ENCODE results near the gene TREH.

TREH gene

GRCh38 chr11:118666371-118666770 is 13.1 kb downstream of the TREH start:
- no peaks in the 10 kb centered on the region for H3K9me3 ChIP-seq (ENCODE audit: control insufficient read depth, insufficient read depth, low read length)
- H3K9ac ChIP-seq (ENCODE audit: low read depth, low read length), result no peak overlapping the region
- H3K4me1 ChIP-seq (ENCODE audit: insufficient read depth, low read length), result peaks cover 11% of the 10 kb centered on the region

GRCh38 chr11:118663902-118664301 is 15.5 kb downstream of the TREH start:
- Histone ChIP-seq H3K4me1 (ENCODE audit: insufficient read depth, low read length) (peaks cover 26% of the 10 kb centered on the region), H3K9ac (ENCODE audit: low read depth, low read length) (no peak overlapping the region), H3K36me3 (ENCODE audit: insufficient read depth, low read length) (no peaks in the 10 kb centered on the region), H3K9me3 (ENCODE audit: control insufficient read depth, insufficient read depth, low read length) (no peaks in the 10 kb centered on the region)

More at GRCh38 chr11:118666371-118666770, 13.1 kb downstream of the TREH start:
- no peaks in the 10 kb centered on the region for H3K36me3 ChIP-seq (ENCODE audit: insufficient read depth, low read length)

GRCh38 chr11:118663381-118663780 is 16.1 kb downstream of the TREH start:
- Histone ChIP-seq H3K4me1 (ENCODE audit: insufficient read depth, low read length) (peaks cover 31% of the 10 kb centered on the region), H3K9ac (ENCODE audit: low read depth, low read length) (no peak overlapping the region), H3K9me3 (ENCODE audit: control insufficient read depth, insufficient read depth, low read length) (no peaks in the 10 kb centered on the region), H3K36me3 (ENCODE audit: insufficient read depth, low read length) (no peaks in the 10 kb centered on the region)

- Histone ChIP-seq H3K9me3 (ENCODE audit: control insufficient read depth, insufficient read depth, low read length) (no peaks in the 10 kb centered on the region), H3K36me3 (ENCODE audit: insufficient read depth, low read length) (no peaks in the 10 kb centered on the region), H3K4me1 (ENCODE audit: insufficient read depth, low read length) (peaks cover 31% of the 10 kb centered on the region), H3K9ac (ENCODE audit: low read depth, low read length) (no peak overlapping the region)
Measured at GRCh38 chr11:118662401-118663271, 16.8 kb downstream of the TREH start.

DNA sequence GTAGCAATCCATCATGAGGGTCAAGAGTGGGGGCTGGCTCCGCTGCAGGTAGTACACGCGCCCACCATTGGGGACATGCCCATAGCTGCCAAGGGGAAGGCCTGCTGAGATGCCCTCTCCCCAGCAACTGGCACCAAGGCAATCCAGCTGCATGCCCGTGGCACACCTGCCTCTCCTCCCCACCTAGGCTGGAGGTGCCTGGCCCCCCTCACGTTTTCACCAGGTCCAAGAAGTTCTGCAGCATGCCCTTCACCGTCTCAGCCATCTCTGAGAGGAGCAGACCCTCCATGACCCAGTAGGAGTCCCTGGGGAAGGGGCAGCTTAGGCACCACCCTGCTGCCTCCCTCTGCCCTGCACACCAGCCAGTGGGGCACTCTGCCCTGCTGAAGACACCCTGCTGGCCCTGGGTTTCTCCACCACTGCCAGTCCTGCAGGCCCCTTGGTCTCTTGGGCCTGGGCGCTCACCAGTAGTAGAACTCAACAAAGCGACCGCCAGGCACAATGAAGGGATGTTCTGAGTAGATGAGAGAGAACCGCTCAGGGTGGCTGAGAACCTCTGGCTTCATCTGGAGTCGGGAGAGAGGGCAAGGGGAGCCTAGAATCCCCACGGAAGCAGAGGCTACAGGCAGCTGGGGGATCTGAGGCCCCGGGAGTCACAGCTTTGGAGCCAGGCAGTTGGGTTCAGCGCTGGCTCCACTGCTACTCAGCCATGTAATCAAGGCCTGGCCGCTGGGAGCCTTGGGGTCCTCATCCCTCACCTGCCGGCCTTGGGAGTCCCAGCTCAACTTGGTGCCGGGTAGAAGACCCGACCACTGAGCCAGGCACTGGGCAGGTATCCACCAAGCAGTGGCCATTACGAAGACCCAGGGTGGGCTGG is 17.8 kb downstream of the TREH start:
- H3K36me3 ChIP-seq (ENCODE audit: insufficient read depth, low read length), result no peaks in the 10 kb centered on the region

GRCh38 chr11:118660681-118661424 is 18.6 kb downstream of the TREH start:
- H3K9ac ChIP-seq (ENCODE audit: low read depth, low read length), result no peak overlapping the region
- H3K9me3 ChIP-seq (ENCODE audit: control insufficient read depth, insufficient read depth, low read length), result no peaks in the 10 kb centered on the region
- no peaks in the 10 kb centered on the region for H3K36me3 ChIP-seq (ENCODE audit: insufficient read depth, low read length)
- peaks cover 27% of the 10 kb centered on the region for H3K4me1 ChIP-seq (ENCODE audit: insufficient read depth, low read length)

More for the DNA sequence above, 17.8 kb downstream of the TREH start:
- Histone ChIP-seq H3K9ac (ENCODE audit: low read depth, low read length) (no peak overlapping the region), H3K4me1 (ENCODE audit: insufficient read depth, low read length) (peaks cover 31% of the 10 kb centered on the region), H3K9me3 (ENCODE audit: control insufficient read depth, insufficient read depth, low read length) (no peaks in the 10 kb centered on the region)

- no peaks in the 10 kb centered on the region for H3K36me3 ChIP-seq (ENCODE audit: insufficient read depth, low read length)
- H3K9ac ChIP-seq (ENCODE audit: low read depth, low read length), result peak overlapping the region; percentile 17; the same call in 1 of the 2 replicates
- H3K4me1 ChIP-seq (ENCODE audit: insufficient read depth, low read length), result peaks cover 27% of the 10 kb centered on the region
- no peaks in the 10 kb centered on the region for H3K9me3 ChIP-seq (ENCODE audit: control insufficient read depth, insufficient read depth, low read length)
Measured at GRCh38 chr11:118659953-118660680, 19.3 kb downstream of the TREH start.

GRCh38 chr11:118659314-118659952 is 20.0 kb downstream of the TREH start:
- H3K9me3 ChIP-seq (ENCODE audit: control insufficient read depth, insufficient read depth, low read length), result no peaks in the 10 kb centered on the region
- no peaks in the 10 kb centered on the region for H3K36me3 ChIP-seq (ENCODE audit: insufficient read depth, low read length)
- H3K9ac ChIP-seq (ENCODE audit: low read depth, low read length), result peak overlapping the region; percentile 17; the same call in 1 of the 2 replicates
- H3K4me1 ChIP-seq (ENCODE audit: insufficient read depth, low read length), result peaks cover 27% of the 10 kb centered on the region

DNA sequence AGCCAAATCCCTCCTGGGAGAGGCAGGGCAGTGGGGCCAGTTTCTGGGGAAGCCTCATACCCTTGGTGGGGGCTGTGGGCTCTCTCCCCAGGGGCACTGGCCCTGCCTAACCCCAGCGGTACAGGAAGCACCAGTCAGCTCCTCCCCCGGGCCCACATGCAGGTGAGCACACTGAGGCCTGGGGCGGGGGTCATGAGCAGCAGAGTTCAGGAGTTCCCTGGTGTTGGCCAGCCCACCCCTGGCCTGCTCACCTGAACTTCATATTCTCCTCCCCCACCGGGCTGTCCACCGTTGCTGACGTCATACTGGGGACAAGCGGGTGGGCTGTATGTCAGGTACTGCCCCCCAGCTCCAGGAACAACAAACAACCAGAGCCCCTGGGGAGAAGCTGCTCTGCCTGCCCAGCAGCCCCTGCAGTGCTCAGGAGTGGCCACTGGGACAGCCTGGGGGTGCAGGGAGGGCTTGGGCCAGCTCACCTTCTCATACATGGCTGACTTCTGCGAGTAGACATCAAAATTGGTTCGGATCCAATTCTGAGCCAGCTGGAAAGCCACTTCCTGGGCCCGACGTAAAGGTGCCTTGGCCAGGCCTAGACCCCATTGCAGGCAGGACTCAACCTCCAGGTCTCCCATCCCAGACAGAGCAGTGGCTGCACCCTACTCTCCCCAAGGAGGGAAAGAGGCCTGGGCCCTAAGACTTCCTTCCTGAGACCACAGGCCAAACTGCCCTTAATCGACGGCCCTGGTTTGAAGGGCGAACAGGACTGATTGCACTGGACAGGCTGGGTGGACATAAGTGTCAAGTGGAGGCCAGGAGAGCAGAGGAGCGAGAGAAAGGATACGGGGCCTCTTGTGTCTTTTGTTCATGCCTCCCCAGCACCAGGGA is 20.8 kb downstream of the TREH start:
- H3K9ac ChIP-seq (ENCODE audit: low read depth, low read length), result no peak overlapping the region
- peaks cover 24% of the 10 kb centered on the region for H3K4me1 ChIP-seq (ENCODE audit: insufficient read depth, low read length)
- no peaks in the 10 kb centered on the region for H3K9me3 ChIP-seq (ENCODE audit: control insufficient read depth, insufficient read depth, low read length)
- no peaks in the 10 kb centered on the region for H3K36me3 ChIP-seq (ENCODE audit: insufficient read depth, low read length)

DNA sequence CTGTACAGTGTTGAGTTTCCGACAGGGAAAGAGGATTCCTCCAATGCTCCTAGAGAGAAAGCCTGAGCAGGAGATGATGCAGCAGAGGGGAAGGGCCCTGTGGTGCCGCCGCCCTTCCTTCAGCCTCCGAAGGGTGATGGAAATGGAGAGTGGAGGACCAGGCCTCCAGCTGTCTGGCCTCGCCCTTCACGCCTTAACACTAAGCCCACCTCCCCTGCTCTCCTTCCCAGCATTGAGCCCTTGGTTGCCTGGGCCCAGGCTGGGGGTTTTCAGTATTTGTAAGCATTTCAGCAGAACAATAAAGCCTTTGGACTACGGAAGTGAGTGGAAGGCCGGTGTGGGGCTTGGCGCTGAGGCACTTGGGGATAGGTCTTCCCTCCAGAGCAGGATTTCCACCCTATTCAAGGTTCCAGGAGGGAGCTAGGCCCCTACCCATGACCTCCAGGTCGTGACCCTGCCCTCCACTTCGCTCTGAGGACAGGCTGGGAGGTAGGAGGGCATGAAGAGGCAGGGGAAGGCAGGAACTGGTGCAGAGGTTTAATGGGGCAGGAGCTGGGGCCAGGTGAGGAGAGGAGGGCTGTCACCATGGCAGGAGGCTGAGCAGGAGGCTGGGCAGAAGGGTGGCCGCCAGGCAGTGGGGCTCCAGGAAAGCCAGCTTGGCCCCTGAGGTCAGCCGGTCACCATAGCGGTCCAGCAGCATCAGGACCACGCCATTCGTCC is 21.6 kb downstream of the TREH start:
- H3K9ac ChIP-seq (ENCODE audit: low read depth, low read length), result no peak overlapping the region
- H3K36me3 ChIP-seq (ENCODE audit: insufficient read depth, low read length), result no peaks in the 10 kb centered on the region

GRCh38 chr11:118657238-118657637 is 22.2 kb downstream of the TREH start:
- Histone ChIP-seq H3K9ac (ENCODE audit: low read depth, low read length) (no peak overlapping the region), H3K4me1 (ENCODE audit: insufficient read depth, low read length) (peaks cover 20% of the 10 kb centered on the region), H3K36me3 (ENCODE audit: insufficient read depth, low read length) (no peaks in the 10 kb centered on the region), H3K9me3 (ENCODE audit: control insufficient read depth, insufficient read depth, low read length) (no peaks in the 10 kb centered on the region)

More for the DNA sequence above, 21.6 kb downstream of the TREH start:
- H3K4me1 ChIP-seq (ENCODE audit: insufficient read depth, low read length), result peaks cover 20% of the 10 kb centered on the region
- H3K9me3 ChIP-seq (ENCODE audit: control insufficient read depth, insufficient read depth, low read length), result no peaks in the 10 kb centered on the region

- peaks cover 20% of the 10 kb centered on the region for H3K4me1 ChIP-seq (ENCODE audit: insufficient read depth, low read length)
- H3K36me3 ChIP-seq (ENCODE audit: insufficient read depth, low read length), result no peaks in the 10 kb centered on the region
- no peaks in the 10 kb centered on the region for H3K9me3 ChIP-seq (ENCODE audit: control insufficient read depth, insufficient read depth, low read length)
- H3K9ac ChIP-seq (ENCODE audit: low read depth, low read length), result no peak overlapping the region
Measured at GRCh38 chr11:118656563-118657165, 22.8 kb downstream of the TREH start.

All from ES-I3 (cell line).